PFSK-1 (cell line): ENCODE data around the gene ZNF497.

Source experiments
- FOXP2 ChIP-seq: optimal IDR thresholded peaks from 2 replicates; pipeline ENCODE3; 2011; ENCODE audit warnings: borderline replicate concordance, control low read depth, inconsistent platforms; ENCODE audit not compliant: insufficient read depth; ENCODE audit errors: extremely low read length, extremely low read depth
- POLR2AphosphoS5 ChIP-seq: IDR thresholded peaks from 2 replicates; pipeline ENCODE4 v1.6.1; 2012; ENCODE audit warnings: low read depth, mild to moderate bottlenecking, control low read depth, low read length, moderate library complexity
- SIN3A ChIP-seq: IDR thresholded peaks from 2 replicates; pipeline ENCODE4 v1.6.1; 2012; ENCODE audit warnings: mild to moderate bottlenecking, low read length, moderate library complexity, borderline replicate concordance; ENCODE audit not compliant: insufficient read depth
- TAF1 ChIP-seq: IDR thresholded peaks from 2 replicates; pipeline ENCODE4 v1.6.1; 2012; ENCODE audit warnings: low read length, control low read depth, borderline replicate concordance; ENCODE audit not compliant: insufficient read depth
- TF ChIP-seq, protein P1 (sequence below), 2 experiments: IDR thresholded peaks; 2 replicates each; pipeline versions ENCODE4 v1.6.1 to v1.8.0; 2011 to 2012; ENCODE audit warnings: low read depth in 2 of 2, low read length in 2 of 2, control low read depth in 1 of 2, inconsistent platforms in 1 of 2, mild to moderate bottlenecking in 1 of 2, moderate library complexity in 1 of 2; ENCODE audit not compliant: insufficient read depth in 1 of 2

The ZNF497 gene

GRCh38 chr19:58372311-58373133 lies 10.0 kb upstream of the ZNF497 start:
- TF ChIP-seq, protein P1, sequence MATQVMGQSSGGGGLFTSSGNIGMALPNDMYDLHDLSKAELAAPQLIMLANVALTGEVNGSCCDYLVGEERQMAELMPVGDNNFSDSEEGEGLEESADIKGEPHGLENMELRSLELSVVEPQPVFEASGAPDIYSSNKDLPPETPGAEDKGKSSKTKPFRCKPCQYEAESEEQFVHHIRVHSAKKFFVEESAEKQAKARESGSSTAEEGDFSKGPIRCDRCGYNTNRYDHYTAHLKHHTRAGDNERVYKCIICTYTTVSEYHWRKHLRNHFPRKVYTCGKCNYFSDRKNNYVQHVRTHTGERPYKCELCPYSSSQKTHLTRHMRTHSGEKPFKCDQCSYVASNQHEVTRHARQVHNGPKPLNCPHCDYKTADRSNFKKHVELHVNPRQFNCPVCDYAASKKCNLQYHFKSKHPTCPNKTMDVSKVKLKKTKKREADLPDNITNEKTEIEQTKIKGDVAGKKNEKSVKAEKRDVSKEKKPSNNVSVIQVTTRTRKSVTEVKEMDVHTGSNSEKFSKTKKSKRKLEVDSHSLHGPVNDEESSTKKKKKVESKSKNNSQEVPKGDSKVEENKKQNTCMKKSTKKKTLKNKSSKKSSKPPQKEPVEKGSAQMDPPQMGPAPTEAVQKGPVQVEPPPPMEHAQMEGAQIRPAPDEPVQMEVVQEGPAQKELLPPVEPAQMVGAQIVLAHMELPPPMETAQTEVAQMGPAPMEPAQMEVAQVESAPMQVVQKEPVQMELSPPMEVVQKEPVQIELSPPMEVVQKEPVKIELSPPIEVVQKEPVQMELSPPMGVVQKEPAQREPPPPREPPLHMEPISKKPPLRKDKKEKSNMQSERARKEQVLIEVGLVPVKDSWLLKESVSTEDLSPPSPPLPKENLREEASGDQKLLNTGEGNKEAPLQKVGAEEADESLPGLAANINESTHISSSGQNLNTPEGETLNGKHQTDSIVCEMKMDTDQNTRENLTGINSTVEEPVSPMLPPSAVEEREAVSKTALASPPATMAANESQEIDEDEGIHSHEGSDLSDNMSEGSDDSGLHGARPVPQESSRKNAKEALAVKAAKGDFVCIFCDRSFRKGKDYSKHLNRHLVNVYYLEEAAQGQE (IDR thresholded peaks at IDR 0.05; ENCODE audit: insufficient read depth in 1 of 2, low read depth in 2 of 2, low read length in 2 of 2): no peak
- TF ChIP-seq TAF1: no peak
- TF ChIP-seq SIN3A: no peak
- no peak for TF ChIP-seq POLR2AphosphoS5
- no peak for TF ChIP-seq FOXP2

- TF ChIP-seq TAF1 (no peak), SIN3A (no peak)
- TF ChIP-seq, protein P1 (IDR thresholded peaks at IDR 0.05; ENCODE audit: insufficient read depth in 1 of 2, low read depth in 2 of 2, low read length in 2 of 2): no peak
These were observed 6.2 kb upstream of the ZNF497 start for GRCh38 chr19:58368561-58369360.

DNA sequence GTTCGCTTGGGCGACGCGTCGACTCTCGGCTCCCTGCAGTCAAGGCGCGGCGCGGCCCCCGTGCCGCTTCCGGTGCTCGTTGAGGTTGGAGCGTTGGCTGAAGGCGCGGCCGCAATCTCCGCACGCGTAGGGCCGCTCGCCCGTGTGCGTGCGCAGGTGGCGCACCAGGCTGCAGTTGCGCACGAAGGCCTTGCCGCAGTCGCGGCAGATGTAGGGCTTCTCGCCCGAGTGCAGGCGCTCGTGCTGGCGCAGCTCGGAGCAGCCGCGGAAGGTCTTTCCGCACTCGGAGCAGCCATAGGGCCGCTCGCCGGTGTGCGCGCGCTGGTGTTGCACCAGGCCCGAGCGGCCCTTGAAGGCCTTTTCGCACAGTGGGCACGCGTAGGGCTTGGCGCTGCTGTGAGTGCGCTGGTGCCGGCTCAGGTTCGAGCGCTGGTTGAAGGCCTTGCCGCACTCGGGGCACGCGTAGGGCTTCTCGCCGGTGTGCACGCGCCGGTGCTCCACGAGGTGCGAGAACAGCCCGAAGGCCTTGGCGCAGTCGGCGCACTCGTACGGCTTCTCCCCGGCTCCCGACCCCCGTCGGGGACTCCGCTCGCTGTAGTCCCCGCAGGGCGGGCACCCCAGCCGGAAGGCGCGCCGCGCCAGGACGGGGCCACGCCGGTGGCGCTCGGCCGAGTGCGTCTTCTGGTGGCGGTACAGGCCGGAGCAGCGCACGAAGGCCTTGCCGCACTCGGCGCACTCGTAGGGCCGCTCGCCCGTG lies 5.3 kb upstream of the ZNF497 start:
- TF ChIP-seq FOXP2: no peak
- no peak for TF ChIP-seq POLR2AphosphoS5
- TF ChIP-seq, protein P1 (IDR thresholded peaks at IDR 0.05; ENCODE audit: insufficient read depth in 1 of 2, low read depth in 2 of 2, low read length in 2 of 2): no peak
- no peak for TF ChIP-seq SIN3A
- no peak for TF ChIP-seq TAF1

GRCh38 chr19:58366585-58367430 lies 4.3 kb upstream of the ZNF497 start:
- TF ChIP-seq FOXP2 (no peak), TAF1 (no peak), POLR2AphosphoS5 (no peak), SIN3A (no peak)
- TF ChIP-seq, protein P1 (IDR thresholded peaks at IDR 0.05; ENCODE audit: insufficient read depth in 1 of 2, low read depth in 2 of 2, low read length in 2 of 2): no peak
